HG02642 (cell line): ENCODE data around the gene PRKN.

Experiments used
- ATAC-seq: cut with Tn5 transposase; IDR thresholded peaks from one replicate; pipeline ENCODE4 v1.9.1; 2021; ENCODE audit warnings: mild to moderate bottlenecking; ENCODE audit not compliant: unreplicated experiment, poor library complexity

The PRKN gene

GRCh38 chr6:162219266-162219665 lies 508.3 kb downstream of the PRKN start:
- ATAC-seq: no peak

- no peak for ATAC-seq
These were observed 509.6 kb downstream of the PRKN start for GRCh38 chr6:162217811-162218493.

DNA sequence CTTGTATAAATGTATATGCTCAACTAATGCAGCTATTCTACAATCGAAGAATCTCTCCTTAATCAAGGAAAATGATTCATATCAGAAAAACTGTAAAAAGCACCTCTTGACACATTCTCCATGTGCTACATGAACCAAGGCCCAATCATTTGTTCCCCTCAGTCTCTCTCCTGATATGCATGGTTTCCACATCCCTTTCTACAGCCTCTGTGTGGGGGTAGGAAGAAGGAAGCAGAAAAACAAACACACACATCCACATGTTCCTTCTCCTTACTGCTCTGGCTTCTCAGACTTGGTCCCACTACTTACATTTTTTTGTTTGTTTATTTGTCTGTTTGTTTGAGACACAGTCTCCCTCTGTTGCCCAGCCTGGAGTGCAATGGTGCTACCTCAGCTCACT lies 510.5 kb downstream of the PRKN start:
- no peak for ATAC-seq

GRCh38 chr6:162211777-162212176 lies 515.8 kb downstream of the PRKN start:
- no peak for ATAC-seq

DNA sequence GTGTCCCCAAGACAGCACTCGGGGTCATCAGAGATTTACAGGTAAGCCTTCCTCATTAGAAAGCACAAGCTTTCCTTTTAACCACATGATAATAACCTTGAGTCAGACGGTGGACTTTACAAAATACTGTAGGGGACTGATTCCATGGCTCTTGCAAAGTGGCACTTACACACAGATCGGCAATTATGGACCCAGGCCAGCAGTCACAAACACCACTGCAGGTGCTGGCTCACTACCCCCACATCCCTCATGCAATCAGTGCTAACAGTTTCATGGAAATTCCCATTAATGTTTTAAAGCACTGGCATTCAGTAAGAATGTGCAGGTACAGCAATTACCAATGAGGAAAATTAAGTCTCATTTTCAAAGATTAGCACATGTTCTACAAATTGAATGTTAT lies 516.5 kb downstream of the PRKN start:
- no peak for ATAC-seq

- no peak for ATAC-seq
These were observed 524.3 kb downstream of the PRKN start for GRCh38 chr6:162203287-162203686.

DNA sequence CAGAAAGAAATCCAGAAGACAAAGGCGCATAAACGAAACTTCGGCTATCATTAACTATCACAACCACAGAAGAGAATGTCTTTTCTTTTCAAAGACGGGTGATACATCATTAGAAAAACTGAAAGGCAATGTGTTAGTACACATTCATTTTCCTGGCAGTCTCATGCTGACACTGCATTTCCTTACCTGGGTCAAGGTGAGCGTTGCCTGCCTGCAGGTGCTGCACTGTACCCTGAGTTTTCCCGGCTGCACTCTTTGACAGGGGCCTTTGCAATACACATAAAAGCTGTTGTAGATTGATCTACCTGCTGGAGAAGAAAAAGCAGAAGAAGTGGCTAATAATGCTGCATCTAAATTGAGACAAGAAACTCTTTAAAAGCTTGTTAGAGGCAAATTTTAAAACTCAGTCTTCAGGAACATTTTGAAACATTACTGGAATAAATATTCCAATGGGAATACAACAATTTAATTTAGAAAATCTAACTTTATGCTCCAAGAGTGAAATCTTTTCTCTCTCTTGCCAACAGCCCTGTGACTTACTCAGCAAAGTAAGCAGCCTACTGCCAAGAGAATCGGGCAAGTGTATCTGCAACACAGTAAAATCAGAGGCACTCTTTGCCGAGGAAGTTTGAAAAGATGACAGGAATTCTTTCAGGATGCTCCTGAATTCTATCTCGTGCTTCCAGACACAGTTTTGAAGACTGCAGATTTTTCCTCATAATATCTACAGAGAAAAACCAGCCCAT lies 526.4 kb downstream of the PRKN start:
- no peak for ATAC-seq

DNA sequence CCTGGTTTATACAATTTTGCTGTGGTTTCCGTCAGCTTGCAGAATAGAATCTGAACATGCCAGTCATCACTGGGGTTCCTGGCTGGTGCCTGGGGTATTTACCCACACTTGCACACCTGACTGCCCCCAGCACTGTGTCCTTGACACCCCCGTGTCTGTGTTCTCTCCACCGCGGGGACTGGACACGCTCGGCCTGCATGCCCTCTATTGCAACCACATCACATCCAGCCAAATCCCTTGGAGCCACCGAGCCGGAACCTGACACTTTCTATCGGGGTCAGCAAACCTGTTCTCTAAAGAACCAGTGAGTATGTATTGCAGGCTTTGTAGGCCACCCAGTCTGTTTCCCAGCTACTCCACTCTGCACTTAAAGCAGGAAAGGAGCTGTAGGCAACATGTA lies 527.5 kb downstream of the PRKN start:
- ATAC-seq: no peak

GRCh38 chr6:162198925-162199324 lies 528.6 kb downstream of the PRKN start:
- no peak for ATAC-seq

DNA sequence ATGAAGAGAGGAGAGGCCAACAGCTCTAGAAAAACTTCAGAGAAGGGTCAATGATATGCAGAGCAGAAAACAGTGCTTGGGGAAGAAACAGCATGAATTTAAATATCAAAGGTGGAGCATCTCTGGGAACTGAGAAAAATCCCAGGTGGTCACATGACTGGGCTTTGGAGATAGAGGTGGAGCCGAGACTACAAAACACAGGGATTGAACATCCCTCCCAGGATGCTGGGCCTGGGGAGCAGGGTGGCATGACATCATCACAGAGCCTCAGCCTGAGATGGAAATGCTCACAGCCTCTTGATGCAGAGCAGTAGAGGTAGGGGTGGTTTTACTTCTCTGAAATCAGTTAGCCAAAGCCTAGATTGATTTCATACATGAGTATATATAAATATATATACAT lies 529.5 kb downstream of the PRKN start:
- no peak for ATAC-seq

GRCh38 chr6:162195441-162195840 lies 532.1 kb downstream of the PRKN start:
- no peak for ATAC-seq

DNA sequence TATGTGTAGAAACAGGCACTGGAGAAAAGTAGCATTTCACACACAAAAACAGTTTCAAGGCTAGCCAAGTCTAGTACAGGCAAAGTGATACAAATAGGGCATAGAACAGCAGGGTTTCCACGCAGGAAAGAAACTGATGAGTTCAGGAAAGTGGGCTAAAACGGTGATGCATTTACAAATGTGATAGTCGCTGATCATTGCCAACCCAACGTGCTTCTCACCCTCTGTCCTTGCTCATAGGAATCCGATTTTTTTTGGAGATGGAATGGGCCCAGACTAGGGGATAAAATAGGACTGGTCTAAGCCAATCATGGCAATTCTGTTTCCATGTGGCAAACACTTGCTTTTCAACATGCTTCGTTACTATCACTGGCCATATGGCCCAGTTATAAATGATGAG lies 536.6 kb downstream of the PRKN start:
- ATAC-seq: no peak

DNA sequence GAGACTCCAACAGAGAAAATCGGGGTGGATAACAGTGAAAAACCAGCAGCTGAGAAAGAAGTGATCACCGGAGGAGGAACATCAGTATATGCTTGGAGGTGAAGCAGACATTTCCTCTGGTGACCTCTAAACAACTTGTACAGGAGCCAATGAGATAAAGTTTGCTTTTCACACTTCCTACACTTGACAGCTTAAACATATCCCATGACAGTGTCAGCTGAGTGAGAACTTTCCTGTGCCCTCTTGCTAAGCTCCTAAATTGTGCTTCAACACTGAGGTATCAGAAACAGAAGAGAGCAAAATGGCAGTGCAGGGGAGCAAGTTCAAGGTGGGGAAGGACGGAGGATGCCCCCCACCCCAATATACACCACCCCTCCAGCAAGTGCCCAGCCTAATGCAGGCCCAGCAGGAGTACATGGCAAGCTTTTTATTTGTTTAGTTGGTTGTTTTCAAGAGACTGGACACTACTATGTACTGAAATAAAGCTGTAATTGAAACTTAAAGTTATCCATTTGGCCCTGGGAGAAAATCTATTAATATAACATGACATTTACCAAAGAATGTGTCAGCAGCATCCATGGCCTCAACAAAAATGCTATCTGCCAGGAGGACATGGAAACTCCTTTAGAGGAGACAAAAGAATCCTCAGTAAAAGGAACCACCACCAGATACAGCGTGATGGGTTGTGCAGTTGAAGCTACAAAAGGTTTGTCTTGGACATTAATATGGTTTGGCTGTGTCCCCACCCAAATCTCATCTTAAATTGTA lies 540.2 kb downstream of the PRKN start:
- no peak for ATAC-seq

DNA sequence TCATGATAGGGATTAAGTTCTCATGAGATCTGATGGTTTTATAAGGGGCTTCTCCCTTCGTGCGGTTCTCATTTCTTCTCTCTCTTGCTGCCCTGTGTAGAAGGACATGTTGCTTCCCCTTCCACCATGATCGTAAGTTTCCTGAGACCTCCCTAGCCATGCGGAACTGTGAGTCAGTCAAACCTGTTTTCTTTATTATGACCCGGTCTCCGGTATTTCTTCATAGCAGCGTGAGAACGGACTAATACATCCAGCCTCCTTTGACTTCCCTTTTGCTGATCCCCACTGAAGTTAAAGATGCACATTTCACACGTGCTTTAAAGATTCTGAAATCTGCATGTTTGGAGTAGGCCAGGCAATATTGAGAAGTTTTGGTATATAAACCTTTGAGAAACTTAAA lies 543.1 kb downstream of the PRKN start:
- no peak for ATAC-seq

DNA sequence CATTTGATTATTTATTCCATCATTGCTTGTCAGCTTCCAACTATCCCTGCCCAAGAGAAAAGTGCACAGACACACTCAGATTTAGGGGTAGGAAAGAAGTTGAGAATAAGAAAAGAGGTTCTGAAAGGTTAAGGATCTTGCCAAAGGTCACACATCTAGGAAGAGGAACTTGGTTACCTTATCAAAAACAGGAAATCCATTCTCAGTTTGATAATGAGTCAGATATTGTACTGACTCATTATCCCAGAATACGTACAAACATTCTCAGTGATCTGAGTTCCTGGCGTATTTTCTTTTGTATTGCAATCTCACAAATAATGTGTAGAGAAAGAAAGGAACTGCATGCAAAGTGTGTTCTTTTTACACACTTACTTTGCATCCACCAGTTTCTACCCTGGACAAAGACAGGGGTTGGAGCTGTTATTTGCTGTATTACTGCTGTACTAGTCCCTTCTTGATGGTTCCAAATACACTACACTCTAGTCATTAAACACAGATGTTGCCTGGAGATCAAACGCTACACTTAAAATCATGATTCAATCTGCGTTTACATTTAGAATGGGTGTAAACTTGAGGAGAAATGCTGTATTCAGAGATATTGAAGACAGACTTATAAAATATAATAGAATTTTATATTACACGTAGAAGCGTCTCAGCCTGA lies 545.7 kb downstream of the PRKN start:
- no peak for ATAC-seq

DNA sequence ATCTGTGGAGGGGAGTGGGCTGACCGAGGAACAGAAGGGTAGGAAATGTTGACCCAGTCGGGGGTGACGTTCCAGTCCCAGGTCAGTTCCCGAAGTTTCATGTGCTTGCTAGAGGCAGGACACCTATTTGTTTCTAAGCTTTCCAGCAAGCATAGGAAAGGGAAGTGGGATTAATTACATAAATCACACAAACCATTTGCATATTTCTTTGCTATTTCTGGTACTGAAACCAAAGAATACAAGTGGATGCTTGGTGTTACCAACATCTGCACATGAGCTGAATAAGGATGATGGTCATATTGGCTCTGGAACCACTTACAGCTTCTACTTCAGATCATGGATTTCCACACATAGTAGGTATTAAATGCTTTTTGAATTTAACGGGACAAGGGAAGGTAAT lies 546.5 kb downstream of the PRKN start:
- ATAC-seq: no peak

DNA sequence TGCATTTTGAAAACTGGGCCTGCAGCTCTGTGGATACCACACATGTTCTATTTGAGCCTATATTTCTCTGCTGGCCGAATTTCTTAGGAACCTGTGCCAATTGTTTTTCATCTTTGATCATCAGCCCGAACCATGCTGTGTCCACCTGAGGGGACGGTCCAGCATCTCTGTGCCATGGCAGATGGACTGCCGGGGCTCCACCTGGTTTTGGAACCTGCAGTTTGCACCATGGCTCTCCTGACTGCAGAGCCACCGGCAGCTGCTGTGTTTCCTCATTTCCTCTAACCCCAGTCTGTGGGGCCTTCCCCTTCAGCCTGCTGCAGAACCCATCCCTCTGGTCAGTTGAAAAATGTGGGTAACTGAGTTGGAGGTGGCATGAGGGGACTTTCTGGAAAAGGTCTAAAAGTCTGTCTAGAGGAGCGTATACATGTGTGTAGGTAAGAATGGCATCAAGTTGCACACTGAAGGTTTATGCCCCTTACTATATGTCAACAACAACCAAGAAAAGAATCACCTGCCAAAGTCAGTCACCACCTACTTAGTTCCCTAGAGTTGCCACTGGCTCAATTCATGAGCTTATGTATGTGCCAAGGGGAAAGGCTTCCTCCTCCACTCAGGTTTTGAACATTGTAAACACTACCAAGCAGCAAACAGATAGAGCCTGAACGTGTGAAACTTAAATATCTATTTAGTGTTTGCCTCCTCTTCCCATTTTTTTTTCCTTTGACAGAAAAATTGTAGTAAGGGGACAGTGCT lies 548.2 kb downstream of the PRKN start:
- no peak for ATAC-seq

- ATAC-seq: no peak
These were observed 548.9 kb downstream of the PRKN start for GRCh38 chr6:162178666-162179065.

GRCh38 chr6:162178266-162178665 lies 549.3 kb downstream of the PRKN start:
- no peak for ATAC-seq

DNA sequence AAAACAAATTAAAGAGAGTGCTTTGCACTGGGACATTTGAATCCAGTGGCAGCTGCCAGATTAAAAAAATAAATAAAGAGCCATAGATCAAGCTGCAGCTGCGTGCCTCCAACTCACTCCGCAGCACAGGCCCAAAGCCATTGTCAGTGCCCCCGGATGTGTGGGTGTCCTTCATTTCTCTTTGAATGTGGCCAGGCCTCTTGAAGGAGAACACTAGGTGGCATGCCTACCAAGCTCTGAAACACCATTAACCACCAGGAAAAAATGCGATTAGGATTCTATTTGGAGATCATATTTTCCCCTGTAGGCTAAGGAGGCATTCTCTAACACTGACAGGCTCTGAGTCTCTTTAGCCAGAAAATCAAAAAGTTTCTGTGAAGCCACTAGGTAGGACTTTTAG lies 549.8 kb downstream of the PRKN start:
- ATAC-seq: no peak
